Femur (tissue), 1 donor: ENCODE measurements around the gene PRELID2.
"Not testable (repeated sequence)": the region's sequence is repeated elsewhere in the genome, so short reads cannot be mapped to it uniquely, and the experiment has no call there.

Experiments used
- DNase-seq: peaks from one replicate; pipeline ENCODE4 v3.0.0-alpha.2; 2017

The PRELID2 gene

GRCh38 chr5:145838276-145838675, 3.1 kb upstream of the PRELID2 start:
- no peak for DNase-seq

GRCh38 chr5:145836241-145836640, 1.1 kb upstream of the PRELID2 start:
- DNase-seq = not testable (repeated sequence)

- DNase-seq = no peak
Observed at GRCh38 chr5:145835848-145836239, 702 bp upstream of the PRELID2 start.

DNA sequence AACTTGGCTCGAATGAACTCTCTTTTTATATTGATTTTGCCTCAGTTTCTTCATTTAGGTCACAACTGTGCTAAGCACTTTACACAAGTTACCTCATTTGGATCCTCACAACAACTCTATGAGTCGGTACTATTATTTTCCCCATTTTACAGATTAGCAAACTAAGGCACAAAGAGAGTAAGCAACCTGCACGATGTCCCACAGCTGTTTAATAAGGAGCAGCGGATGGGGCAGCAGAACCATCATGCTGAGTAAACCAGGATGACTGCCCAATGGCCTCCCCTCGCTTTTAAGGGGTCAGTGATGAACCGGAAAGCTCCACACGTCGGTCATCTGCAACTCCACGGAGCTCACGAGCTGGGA, 607 bp downstream of the PRELID2 start:
- DNase-seq = no peak

DNA sequence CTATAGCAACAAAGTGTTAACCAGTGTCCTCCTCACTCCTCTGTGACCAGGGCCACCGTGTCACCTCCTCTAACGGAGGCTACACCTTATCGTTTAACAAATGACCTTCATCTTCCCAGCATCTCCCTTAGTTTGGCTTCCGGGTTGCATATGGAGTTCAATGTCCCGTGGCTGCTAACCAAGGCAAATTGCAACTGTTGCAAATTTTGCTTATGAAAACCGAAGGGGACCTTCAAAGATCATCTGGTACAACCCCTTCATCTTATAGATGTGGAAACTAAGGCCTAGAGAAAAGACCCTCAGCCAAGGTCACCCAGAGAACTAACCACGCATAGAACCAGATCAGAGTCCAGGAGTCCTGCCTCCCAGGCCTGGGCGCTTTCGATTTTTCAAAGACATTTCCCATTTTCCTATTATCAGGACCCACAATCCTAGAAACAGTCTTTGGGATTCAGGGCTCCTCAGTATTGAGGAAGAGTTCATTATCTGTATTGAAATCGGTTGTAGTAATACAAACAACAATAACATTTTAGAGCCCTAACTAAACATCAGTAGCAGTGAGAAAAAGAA, 1.4 kb downstream of the PRELID2 start:
- DNase-seq = no peak

DNA sequence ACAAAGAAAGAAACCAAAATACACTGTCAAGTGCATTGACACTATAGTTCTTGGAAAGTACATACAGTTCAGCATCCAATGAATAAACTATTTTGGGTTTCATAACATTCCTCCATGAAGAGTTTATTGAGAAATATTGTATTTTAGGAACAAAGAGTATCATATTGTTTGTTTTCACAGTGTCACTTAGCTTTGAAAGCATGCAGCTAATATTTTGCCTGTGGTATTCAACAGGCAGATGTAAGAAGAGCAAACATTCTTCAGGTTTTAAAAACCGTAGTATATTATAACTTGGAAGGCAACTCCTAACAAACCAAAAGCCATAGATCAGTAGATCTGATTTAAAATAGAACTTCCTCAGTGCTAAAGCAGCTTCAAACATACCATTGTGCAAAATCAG, 4.5 kb downstream of the PRELID2 start:
- DNase-seq = no peak

DNA sequence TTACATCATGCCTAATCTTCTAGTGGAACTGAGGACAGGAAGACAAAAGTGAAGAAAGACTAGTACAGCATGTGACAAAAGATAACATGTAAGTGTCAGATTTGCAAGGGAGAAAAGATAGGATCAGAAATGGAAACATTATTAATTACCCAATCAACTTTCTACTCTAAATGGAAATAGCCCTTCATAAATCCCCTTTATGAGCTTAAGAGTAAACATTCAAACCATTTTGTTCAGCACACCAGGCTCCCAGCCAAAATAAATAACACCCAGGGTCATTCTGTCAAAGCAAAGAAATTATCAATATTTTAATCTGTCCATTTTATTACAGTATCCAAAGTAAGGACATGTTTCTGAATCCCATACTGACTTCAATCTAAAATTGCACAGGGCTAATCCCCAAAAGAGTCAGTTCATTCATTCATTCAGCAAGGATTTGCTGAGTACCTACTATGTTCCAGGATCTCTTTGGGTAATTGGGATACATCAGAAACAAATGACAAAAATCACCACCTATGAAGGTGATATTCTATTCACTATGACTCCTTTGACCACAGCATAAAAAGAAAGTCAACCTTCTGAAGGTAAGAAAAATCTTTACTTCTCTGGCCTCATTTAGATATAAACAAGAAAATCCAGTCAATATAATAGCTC, 5.3 kb downstream of the PRELID2 start:
- no peak for DNase-seq

DNA sequence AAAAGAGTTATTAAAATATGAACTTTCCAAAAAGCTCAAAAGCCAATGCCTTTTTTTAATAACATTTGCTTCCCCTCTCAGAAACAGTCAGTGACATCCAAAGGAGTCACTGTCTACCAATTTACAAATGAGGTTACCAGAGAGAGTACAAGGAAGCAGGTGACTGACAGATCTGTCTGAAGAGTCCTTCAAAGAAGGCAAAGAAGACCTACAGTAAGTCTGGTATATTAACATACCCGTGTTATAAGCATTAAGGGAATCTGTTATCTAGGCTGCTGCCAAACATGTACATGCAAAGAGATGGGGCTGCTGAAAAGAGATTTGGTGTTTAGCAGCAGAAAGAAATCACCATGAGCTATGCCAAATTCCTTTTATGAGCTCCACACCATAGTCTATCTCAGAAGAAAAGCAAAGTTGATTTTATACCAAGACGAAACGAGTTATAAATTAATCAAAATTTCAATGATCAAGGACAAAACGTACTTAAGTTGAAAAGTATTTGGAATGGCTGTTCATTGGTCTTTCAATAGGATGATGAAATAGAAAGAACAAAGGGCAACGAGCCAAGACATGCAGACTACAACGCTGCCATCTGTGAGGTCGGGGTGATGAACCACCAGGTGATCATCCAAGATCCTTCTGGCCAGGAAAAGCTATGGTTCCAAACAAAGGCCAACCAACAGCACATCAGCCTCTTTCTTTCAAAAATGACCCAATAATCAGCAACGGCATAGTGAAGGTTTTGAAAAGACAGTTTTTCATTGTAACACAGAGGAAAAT, 8.1 kb downstream of the PRELID2 start:
- DNase-seq = no peak

DNA sequence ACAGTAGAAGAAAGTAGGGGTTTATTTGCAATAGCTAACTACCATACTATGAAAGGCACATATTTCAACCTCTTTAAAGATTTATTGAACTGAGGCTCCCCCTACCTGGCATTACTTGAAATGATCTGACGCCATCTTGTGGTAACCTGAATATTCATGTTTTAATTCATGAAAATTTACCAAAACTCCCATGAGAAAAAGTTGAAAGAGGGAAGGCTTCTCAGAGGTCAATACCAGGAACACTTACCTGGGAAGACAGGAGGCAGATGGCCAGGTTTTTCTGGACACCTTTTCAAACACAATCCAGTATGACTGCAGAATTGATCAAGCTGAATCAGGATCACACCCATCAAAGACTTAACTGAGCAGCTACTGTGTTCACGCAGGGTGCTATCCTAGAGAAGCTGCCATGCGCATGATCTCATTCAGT, 9.4 kb downstream of the PRELID2 start:
- DNase-seq = no peak

- no peak for DNase-seq
Observed at GRCh38 chr5:145824040-145824439, 11.1 kb downstream of the PRELID2 start.

- no peak for DNase-seq
Observed at GRCh38 chr5:145818604-145819003, 16.5 kb downstream of the PRELID2 start.

DNA sequence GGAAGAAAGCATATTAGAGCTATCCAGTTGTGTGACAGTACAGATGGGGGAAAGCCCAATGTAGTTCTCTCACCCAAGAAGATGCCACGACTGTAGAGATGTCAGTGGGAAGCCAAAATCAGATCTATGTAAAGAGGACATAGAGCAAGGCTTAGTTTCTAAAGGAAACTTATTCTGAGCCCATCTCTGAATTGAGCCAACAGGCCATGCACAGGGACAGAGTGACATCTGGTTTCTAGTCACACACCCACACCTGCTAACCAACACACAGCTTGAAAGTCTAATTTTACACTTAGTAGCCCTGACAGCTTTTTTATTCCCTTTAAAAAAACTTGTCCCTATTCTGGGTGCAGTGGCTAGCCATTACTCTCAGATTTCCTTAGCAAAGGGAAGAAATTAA, 22.3 kb downstream of the PRELID2 start:
- no peak for DNase-seq

DNA sequence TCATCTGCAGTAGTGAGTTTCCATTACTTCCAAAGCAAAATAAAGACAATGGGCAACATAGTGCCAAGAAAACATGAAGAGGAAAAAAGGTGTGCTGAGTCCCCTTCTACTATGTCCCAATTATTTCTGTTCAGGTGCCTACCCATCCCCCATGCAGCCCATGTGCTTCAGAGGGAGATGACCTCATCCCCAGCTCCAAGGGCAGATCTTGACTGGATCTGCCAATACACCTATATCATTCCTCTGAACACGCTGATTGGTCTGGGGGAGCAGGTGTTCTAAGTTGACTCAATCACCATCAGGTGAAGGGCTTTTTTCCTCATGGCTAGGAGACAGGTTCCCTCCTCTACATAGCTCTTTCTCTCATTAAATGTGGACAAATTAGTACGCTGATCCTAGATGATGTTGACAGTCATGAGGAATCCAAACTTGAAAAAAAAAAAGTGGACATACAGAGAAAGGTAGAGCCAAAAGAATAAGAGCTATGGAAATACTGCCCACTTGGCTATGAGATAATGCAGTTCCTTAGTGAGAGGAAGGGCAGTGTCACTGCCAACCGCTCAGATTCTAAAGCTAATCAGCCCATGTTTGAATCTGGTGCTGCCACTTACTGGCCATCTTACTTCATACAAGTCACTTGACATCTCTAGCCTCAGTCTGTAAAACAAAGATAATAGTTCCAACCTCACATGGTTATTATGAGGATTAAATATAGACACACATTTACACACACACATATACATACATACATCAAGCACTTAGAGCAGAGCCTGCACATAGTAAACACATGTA, 23.1 kb downstream of the PRELID2 start:
- DNase-seq = no peak

DNA sequence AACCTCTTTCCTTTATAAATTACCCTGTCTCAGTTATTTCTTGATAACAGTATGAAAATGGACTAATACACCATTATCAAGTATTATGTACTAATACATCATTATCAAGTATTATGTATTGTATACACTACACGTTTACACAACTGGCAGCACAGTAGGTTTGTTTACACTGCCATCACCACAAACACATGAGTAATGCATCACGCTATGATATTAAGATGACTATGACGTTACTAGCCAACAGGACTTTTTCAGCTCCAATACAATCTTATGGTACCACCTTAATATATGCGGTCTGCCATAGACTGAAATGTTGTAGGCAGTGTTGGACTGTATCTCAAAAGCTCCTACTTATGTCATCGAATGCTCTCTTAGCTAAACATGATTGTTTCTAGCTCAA, 28.2 kb downstream of the PRELID2 start:
- DNase-seq = no peak

DNA sequence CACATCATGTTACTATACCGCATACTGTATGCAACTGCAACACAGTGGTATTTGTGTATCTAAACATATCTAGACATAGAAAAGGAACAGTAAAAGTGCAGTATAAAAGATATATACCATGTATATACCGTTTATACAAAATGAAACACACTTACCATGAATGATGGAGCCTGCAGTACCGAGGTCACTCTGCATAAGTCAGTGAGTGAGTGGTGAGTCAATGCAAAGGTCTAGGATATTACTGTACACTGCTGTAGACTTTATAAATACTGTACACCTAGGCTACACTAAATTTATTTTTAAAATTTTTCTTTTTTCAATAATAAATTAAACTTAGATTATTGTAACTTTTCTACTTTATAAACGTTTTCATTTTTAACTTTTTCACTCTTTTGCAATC, 29.3 kb downstream of the PRELID2 start:
- no peak for DNase-seq

- DNase-seq = no peak
Observed at GRCh38 chr5:145804701-145805100, 30.4 kb downstream of the PRELID2 start.

DNA sequence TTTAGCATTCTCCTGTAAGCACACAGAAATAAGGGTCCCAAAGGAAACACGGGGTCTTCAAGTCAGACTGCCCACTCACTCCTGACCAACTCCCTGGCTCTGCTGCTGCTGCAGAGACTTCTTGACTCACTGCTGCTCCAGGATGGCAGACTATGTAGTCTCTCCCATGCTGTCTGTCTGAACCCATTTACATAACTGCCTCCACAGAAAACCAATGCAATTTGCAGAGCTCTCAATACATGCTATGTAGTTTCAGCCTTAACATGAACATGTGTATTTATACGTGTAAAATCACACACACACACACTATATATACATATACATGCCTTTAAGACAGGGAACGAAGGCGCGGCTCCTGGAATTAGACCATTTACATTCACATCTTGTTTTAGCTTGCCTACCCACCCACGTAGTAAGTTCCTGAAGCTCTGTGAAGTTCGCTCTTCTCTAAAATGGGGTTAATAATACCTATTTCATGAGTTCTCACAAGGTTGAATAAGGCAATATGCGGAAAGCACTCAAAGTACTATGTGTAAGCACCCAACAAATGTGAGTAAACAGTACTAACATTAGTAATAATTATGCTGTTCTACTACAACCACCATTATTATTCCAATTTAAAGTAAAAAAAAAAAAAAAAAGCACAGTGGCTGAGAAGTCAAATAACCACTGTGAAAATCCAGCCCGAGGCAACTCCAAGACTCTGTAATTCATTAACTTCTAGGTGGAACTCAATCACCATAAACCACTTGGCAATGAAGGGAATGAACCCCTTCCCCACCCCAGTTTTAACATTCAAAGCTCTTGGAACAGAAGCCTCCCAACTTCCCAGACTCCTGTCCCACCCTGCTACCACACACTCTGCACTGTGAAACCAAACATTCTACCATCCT, 31.8 kb downstream of the PRELID2 start:
- DNase-seq = no peak

DNA sequence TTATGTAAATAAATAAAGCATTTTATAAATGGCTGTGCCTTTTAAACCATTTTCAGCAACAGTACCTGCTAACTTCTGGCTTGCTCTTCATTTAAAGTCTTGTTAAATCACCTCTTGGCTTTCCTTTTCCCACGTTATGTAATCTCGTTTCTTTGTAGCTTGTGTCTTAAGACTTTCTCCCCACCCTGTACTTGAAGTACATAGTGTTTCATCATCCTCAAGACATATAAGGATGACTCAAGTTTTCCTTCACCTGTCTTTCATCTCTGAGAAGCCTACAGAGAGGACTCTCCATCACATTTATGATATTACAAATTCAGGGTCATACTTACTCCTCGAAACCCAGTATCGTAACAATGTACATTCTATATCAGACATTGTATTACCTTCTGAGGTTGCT, 33.9 kb downstream of the PRELID2 start:
- DNase-seq = no peak

DNA sequence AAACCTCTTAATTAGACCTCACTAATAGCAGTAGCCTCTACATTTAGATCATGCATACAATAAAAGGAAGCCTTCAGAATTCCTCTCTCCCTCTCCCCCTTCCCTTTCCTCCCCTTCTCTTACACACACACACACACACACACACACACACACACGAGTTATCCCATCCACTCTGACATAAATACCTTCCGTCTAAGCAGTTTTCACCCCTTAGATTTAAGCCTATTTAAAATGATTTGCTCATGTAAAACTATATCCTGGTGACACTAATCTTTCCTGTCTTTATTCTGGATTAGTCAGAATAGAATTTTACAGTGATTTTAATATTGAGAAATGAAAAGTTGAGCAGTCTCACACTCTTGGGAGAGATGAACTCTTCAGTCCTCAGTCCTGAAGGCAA, 35.0 kb downstream of the PRELID2 start:
- DNase-seq = no peak

DNA sequence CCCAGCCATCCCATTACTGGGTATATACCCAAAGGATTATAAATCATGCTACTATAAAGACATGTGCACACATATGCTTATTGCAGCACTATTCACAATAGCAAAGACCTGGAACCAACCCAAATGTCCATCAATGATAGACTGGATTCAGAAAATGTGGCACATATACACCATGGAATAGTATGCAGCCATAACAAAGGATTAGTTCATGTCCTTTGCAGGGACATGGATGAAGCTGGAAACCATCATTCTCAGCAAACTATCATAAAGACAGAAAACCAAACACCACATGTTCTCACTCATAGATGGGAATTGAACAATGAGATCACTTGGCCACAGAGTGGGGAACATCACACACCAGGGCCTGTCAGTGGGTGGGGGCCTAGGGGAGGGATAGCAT, 36.6 kb downstream of the PRELID2 start:
- DNase-seq = not testable (repeated sequence)

GRCh38 chr5:145797336-145797735, 37.8 kb downstream of the PRELID2 start:
- no peak for DNase-seq

- DNase-seq = no peak
Observed at GRCh38 chr5:145796318-145796717, 38.8 kb downstream of the PRELID2 start.

GRCh38 chr5:145793574-145793973, 41.6 kb downstream of the PRELID2 start:
- DNase-seq = no peak
